Left renal pelvis (tissue), 4 donors: ENCODE results near the gene CCNI2. TPM values are rescaled to one million over a fixed set of nuclear protein-coding genes. Genes with fewer than 3 reads are reported as not detected.

ENCODE experiments used
- DNase-seq, 4 donors: peaks; one replicate each; pipeline ENCODE4 v3.0.0-alpha.2; 2013; ENCODE audit warnings: low read depth in 4 of 4, low spot score in 3 of 4
- polyA plus RNA-seq, 4 donors: library from polyadenylated mRNA; unstranded; fragments of 120-200 nt; gene quantifications; one replicate each; pipeline ENCODE4 v1.2.1, GENCODE V29; 2013; ENCODE audit not compliant: insufficient read length in 4 of 4

Gene CCNI2
- polyA plus RNA-seq, 4 donors: 1.1 to 3.8 (median 3.5) TPM

DNA sequence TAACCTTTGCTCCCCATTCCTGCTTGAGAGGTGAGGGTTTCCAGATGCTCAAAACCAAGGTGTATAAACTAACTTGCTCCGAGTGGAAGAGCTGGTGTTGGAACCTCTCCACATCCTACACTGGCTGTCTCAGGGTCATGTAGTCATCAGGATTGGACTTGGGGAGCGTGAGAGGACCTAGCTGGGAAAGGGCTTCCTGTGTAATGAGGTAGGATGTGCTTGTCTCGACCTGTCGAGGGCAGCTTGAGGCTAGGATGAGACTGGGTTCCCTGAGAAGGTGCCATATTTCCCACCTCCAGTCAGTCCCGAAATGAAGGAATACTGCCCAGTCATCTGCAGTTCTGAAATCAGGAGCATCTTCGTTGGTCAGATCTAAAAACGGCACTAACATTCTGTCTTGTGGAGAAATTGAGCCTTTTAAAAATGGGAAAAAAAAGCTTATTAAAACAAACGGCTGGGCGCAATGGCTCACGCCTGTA lies 1.3 kb downstream of the CCNI2 start:
- no peak for DNase-seq

DNA sequence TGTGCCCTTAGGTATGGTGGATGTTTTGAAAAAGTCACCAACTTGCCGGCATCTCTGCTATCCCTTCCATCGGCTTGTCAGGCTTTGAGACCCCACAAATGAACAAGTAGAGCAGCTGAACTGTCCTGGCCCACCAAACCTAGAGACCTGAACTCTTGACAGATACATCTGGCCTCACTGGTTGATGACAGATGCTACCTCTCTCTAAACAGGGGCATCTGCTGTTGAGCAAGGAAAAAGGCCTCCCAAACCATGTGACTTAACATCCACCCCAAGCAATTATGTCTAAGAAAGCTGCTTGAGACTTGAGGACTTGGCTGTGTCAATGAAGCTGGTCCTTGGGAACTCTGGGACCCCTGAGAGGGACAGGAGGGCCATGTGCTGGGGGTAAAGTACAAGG lies 2.3 kb downstream of the CCNI2 start:
- DNase-seq: no peak

DNA sequence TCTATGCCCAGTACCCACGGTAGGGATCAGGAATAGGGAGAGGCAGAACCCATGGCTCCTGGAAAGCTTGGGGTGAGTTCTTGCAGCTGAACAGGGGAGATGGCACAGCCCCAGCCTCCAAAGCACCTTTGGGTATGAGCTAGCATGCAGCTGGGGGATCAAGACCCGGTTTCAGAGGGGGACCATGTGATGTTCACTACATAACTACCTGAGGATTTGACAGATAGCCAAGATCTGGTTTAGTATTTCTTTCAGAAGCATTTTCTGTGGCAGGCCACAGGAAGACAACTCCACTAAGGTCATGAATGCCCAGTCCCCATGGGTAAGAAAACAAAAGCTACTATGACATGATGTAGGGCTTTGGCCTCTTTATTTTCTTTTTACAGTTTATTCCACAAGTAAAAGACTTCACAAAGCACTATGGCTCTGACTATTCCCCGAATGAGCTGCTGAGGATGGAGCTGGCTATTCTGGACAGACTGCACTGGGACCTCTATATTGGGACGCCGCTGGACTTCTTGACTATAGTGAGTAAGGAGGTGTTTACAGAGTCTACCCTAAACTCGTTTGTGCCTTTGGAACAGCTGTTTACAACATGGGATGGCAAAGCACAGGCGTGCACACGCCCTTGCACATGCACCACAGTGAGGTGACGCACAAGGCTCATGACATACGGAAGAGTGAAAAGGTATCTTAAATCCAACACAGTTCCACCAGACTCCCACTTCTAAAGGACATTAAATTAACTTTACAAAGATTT lies 3.4 kb downstream of the CCNI2 start:
- DNase-seq: no peak

DNA sequence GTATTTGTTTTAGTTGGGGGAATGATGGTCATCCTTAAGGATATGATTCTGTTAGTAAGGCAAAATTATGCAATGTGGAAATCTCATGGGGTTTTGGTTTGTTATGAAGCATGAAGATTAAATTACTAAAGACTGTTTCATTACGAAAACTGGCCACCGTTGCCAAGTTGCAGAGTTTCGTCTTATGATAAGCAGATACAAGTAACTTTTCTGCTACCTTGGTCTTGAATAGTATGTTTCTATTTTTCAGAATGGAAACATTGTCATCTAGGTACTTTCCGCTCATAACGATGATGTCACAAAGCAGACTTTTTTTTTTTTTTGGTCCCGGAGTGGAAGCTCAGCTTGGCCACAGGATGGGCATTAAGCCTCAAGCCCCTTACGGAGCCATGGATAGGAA lies 4.2 kb downstream of the CCNI2 start:
- no peak for DNase-seq

DNA sequence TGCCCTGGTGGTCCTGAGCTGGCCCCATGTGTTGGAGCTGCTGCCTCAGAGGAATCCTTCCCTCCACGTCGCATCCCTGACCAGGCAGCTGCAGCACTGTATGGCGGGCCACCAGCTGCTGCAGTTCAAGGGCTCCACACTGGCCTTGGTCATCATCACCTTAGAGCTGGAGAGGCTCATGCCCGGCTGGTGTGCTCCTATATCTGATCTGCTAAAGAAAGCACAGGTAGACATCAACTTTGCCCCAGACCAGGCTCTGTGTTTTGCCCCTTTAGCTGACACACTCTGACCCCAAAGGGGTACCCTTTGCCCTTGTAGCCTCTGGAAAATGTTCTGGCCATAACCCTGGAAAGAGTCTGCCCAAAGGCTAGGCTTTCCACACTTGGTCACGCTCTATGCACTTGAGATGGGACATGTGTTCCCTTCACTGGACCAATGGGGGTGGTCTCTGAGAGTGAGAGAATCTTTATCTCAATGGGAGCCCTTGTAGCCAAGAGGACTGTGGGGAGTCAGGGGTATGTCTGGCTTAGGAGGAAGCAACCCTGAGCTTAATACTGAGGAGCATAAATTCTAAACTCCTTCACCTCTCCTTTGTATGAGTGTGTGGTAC lies 4.8 kb downstream of the CCNI2 start:
- DNase-seq: no peak

DNA sequence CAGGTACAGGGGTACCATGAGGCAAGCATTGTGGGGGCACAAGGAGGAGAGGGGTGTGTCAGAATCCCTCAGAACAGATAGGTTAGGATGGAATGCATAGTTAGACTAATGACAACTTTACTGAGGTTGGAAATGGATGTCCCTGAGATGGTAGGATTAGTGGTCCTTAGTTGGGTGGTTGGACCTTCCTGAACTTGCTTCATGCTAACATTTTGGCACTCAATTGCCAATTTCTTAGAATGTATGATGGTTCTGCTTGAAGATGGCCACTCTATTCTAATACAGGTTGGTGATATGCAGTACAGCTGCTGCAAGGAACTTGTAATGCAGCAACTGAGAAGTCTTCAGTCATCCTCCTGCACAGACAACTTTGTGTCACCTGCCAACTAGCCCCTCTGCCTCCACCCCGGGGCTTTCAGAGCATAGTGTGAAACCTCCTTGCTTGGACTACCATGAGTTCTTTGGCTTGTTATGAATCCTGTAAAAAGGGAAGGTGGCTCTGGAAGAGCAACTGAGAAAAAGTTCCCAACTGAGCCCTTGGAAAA lies 5.4 kb downstream of the CCNI2 start:
- no peak for DNase-seq

DNA sequence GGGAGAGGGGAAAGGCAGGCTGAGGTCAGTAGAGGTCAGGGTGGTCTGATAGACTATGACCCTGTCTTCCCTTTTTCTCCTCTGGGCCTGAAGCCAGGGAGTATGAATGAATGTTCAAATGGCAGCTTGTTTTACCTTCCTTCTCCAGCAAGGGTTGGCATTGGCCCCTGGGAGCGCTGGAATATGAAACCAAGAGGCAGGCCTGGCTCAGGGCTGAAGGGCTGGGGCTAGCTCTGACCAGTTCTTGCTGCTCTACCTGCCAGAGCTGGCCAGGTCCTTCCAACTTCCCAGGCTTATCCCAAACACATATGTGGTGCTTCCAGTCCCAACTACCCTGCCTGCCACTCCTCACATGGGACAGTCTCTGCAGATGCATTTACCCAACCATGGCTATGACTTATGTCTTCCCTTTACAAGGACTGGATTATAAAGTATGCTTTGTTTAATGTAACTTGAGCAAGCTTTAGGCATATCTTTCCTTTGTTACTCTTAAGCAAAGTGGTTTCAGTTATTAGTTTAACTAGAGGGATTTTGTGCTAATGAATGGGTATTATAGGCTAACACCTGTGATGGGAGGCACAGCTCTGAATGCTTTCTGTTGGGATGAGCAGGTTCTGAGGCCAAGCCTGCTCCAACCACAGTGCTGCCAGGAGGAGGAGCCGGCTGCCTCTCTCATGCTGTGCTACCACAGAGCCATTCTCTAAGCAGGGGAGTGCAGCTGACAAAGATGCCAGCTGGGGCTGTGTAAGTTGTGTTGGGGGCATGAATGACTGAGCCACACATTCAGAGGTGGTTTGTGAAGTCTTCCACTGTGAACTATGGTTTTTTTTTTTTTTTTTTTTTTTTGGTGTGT lies 6.1 kb downstream of the CCNI2 start:
- DNase-seq: no peak

DNA sequence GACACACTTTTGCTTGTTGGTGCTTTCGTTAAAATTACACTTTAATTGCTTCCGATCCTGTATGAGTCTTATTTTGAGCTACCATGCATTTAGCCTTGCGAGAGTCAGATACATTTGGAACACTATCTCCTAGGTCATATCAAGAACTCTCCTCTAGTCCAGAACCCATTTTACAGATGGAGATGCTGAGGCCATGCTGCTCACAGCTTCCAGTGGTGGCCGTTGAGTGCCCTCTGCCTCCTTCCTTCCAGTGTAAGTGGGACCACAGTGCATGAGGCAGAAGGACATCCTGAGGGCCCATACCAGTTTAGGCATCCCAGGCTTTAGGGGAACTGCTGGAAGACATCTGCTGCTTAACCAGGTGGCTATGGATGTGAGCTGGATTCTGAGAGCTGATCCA lies 6.9 kb downstream of the CCNI2 start:
- DNase-seq: no peak

DNA sequence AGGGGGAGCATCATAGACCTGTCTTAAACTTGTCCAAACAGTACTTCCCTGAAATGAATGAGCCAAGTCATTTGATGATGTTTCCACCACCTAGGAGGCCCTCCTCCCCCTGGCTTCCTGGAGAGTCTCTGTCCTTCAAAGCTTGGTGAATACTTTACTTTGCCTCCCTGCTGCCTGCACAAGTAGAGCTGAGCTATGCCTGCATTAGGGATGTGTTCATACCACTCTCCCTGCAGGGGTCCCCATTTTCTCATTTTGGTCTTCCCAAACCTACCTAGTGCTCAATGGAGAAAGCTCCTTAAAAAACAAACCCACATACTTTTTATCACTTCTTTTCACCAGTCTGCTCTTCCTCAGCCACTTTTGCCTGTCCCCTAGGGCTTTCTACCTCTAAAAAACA lies 7.7 kb downstream of the CCNI2 start:
- no peak for DNase-seq

DNA sequence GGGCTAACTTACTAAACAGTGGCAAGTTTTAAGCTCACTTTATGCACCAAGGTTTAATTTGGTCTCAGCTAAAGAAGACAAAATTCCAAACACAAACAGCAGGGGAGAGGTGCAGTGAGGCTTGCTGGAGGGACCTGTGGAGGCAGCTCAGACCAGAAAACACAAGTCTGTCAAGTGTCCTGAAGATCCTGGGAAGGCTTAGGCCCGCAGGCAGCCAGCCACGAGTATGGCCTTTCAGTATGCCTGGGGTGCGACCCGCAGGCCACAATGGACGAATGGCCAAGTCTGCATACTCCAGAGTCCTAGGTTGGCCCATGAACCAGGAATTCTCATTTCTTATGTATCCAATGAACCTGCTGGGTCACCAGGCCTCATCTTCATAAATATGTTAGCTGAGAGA lies 9.3 kb downstream of the CCNI2 start:
- DNase-seq: no peak

DNA sequence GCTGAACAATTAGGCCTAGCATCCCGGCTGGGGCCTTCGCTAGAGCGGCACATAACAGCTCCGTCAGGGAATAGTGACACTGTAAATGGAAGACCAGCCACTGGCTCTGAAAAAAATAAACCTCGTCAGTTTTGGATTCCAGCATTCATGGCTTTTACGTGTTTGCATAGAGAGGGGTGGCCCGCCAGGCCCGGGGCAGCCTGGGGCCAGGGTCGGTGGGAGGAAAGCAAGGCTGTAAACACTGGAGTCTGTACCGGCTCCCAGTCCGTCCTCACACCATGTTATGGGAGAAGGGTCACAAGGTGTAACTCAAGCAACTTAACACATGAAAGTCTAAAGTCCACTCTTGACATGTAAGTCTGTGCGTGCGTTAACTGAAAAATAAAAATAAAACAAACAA lies 11.2 kb downstream of the CCNI2 start:
- DNase-seq: no peak

DNA sequence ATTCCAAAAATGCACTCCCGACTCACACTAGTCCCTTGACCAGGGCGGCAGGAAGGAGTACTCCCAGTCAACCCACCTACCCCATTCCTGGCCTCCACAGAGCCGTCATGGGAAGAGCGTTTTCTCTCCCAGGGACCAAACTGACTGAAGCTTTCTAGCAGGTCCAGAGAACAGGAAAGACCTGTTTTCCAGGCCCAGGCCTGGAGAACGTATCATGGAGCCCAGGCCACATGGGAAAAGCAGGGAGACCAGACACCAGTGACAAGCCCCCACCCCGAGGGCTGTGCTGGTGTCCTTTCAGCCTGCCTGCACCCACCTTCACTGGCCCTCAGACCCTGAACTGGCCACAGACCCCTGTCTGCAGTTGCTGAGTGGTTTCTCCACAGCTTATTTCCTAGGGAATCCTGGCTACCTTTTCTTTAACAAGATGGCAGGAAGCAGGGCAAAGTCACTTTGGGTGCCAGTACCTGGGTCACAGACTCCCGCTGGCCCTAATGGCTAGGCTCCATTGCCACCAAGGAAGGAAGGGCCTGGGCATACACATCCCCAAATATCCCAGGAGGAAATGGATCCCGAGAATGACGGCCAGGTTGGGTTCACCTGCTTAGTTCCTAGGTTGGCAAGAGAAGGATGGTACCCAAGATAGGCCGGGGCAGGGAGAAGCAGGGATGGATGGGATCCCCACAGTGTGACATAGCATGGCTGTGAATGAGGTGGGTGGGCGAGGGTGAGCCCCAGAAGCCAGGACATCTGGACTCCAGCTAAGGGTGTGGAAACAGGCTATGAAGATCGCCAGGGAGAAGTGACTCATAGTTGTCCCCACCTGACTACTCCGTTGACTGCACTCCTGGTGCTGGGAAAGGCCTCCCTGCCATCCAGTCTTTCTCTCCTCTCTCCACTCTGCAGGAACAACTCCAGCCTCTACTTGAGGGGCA lies 12.2 kb downstream of the CCNI2 start:
- no peak for DNase-seq

DNA sequence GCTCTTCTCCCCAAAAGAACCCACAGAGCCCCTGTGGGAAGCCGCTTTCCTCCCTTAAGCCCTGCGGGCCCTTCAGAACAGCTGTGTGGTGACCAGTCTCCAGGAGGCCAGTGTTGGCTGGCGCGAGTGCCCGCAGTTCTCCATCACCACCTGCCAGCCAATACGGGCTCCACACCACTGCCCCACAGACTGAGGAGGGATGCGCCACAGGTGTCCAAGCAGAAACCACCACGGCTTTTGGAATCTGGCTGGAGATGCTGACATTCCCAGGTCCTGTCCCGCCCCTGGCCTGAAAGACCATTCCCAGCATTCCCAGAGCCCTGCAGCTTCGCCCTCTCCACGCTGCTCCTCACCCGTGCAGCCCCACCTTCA lies 12.8 kb downstream of the CCNI2 start:
- DNase-seq: no peak

DNA sequence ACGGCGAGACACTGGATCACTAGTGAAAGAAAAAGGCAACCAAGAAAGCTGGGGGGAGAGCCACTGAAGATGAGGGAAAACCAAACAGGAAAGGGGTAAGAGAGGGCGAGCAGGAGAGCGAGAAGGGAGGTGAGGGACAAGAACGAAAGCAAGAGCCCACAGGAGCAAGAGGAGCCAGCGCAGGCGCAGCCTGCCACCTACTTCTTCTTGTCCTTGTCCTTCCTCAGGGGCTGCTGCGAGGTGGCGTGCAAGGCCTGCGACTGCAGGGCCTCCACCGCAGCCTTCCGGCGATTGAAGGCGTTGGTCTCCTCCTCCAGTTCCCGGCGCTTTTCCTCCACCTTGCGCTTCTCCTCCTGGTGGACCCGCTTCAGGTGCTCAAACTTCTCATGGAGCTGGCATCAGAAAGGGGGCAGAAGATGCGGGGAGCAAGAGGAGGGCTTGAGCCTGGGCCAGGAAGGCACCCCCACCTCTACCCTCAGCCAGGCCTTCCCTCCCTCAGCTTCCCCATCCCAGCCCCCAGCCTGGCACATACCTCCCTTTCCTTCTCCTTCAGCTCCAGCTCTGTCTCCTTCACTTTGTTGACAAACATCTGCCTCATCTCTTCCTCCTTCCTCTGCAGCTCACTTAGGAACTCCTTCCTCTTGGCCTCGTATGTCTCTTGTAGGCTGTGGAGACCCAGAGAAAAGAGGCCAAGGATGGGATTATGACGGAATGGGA lies 13.5 kb downstream of the CCNI2 start:
- no peak for DNase-seq

DNA sequence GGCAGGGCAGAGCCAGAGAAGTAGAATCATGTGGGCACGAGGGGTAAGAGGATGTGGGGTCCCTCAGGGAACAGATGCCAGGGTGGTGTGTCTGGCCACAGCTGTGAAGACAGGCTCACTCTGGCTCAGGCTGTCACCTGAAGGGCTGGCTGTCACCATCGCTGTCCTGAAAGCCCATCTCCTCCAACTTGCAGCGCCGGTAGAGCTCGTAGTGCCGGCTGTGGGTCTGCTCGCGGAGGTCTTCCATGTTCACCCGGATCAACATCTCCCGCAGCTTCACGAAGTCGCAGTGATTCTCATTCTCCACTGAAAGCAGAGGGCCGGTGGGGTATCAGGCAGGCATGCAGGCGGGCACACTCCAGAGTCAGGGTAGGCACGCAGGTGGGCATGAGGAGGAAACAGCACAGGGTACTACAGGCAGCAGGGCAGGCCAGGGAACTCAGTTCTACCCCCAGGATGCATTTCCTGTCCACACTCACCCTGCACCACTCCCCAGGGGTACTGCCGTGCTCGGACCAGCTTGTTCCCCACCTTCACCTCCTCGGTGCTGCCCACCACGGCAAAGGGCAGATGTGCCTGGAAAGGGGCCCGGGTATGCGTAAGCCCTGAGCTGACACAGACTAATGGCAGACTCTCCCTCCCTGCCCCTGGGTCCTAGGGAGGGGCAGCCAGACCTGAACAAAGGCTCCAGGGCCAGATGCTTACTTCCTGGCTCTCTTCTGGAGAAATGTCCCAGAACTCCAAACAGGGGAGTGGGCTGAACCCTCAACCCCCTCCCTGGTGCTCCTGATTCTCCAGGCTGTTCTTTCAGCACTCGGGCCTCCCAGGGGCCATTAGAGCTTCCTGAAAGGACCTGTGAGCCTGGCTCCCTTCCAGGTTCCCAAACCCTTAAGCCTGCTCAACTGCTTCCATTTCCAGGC lies 14.4 kb downstream of the CCNI2 start:
- no peak for DNase-seq

DNA sequence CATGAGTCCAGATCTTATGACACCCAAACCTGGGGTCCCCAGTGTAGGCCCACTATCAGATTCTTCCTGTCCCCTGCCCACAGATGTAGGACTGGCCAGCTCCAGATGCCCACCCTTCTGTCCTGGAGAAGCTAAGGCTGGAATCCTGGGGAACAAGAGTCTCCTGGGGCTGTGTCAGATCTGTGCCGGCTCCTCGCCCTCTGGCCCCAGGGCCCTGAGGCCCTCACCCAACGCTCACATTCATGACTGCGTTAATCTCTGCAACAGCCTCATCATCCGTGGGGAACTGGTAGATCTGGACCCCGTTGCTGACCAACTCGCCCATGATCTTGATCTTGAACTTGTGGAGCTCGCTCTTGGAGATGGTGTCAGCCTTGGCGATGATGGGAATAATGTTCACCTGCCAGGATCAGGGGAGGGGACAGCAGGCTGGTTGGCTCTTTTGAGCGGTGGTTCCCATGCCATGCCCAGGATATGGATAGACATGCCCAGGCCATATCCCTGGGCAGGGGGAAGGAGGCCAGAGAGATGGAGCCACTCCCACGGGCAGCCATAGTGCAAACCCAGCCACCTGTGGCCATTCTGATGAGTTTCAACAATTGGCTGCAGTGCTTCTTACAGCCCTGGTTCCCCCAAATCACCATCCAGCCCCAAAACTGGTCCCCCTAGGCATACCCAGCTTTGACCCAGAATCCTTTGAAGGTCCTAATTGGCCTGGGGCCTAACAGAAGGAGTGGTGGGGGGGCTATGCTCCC lies 15.2 kb downstream of the CCNI2 start:
- DNase-seq: no peak

DNA sequence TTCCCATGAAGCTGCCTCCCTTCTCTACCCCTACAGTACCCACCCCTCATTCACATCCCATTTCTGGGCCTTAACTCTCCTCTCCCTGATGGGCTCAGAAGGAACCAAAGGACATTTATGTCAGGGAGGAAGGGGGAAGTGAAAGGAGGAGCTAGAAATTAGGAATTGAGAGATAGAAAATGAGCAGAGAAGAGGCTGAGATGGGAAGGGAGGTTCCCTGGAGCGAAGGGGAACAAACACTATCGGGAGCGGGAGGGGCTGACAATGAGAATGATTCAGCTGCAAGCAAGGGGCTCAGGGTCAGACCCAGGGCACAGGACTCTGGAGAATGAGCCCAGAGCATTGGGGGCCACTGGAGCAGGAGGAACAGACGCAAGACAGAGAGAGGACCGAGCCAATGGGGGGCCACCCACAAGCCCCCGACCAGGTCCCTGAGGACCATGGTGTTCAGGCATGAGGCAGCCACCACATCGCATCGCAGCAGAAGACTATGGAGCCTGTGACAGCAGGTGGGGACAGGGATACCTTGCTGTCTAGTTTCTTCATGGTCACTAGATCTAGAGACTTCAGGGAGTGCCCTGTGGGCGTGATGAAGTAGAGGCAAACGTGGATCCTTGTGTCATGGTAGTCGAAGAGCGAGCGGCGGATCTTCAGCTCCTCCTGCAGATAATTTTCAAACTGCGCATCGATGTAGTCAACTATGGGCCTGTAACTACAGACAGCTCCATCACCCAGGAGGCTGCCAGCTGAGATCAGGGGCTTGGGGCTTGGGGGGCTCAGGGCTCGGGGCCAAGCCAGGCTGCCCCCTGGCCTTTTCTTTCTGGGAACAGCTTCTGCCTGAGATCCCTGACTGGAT lies 16.2 kb downstream of the CCNI2 start:
- no peak for DNase-seq
